Measurements from ENCODE around the gene PSMD13. TPM values are rescaled to one million over a fixed set of nuclear protein-coding genes. Genes with fewer than 3 reads are reported as not detected.

The PSMD13 gene
- total RNA-seq, 2 donors from 2014 or later = 75.3 to 80.3 TPM

- DNase-seq (ENCODE audit: low spot score) = no peak
- no peak overlapping the region for H3K4me3 ChIP-seq
- H3K4me1 ChIP-seq = peaks cover 0 to 7% of the 10 kb centered on the region in 2 donors
- peaks cover 0 to 9% of the 10 kb centered on the region in 2 donors for H3K27me3 ChIP-seq
- no peaks in the 10 kb centered on the region for H3K9me3 ChIP-seq
- no peak for TF ChIP-seq CTCF (IDR thresholded peaks at IDR 0.05)
- no peaks in the 10 kb centered on the region for H3K36me3 ChIP-seq
- H3K27ac ChIP-seq = no peak overlapping the region
Measured at GRCh38 chr11:295351-296170, 58.8 kb downstream of the PSMD13 start.

GRCh38 chr11:296171-297050 is 59.6 kb downstream of the PSMD13 start:
- Histone ChIP-seq H3K4me3 (no peak overlapping the region), H3K27ac (no peak overlapping the region), H3K4me1 (peaks cover 0 to 7% of the 10 kb centered on the region in 2 donors), H3K36me3 (no peaks in the 10 kb centered on the region), H3K27me3 (peaks cover 0 to 9% of the 10 kb centered on the region in 2 donors), H3K9me3 (no peaks in the 10 kb centered on the region)
- DNase-seq (ENCODE audit: low spot score) = no peak
- no peak for TF ChIP-seq CTCF (IDR thresholded peaks at IDR 0.05)

GRCh38 chr11:297051-297585 is 60.3 kb downstream of the PSMD13 start:
- no peak for DNase-seq (ENCODE audit: low spot score)
- no peaks in the 10 kb centered on the region for H3K36me3 ChIP-seq
- no peak overlapping the region for H3K4me3 ChIP-seq
- peaks cover 0 to 9% of the 10 kb centered on the region in 2 donors for H3K27me3 ChIP-seq
- H3K27ac ChIP-seq = no peak overlapping the region
- no peaks in the 10 kb centered on the region for H3K9me3 ChIP-seq
- peaks cover 0 to 7% of the 10 kb centered on the region in 2 donors for H3K4me1 ChIP-seq
- TF ChIP-seq CTCF (IDR thresholded peaks at IDR 0.05) = no peak

GRCh38 chr11:297586-298405 is 61.0 kb downstream of the PSMD13 start:
- Histone ChIP-seq H3K27me3 (peaks cover 0 to 9% of the 10 kb centered on the region in 2 donors), H3K9me3 (no peaks in the 10 kb centered on the region), H3K4me3 (no peak overlapping the region), H3K27ac (no peak overlapping the region), H3K36me3 (no peaks in the 10 kb centered on the region), H3K4me1 (peaks cover 0 to 7% of the 10 kb centered on the region in 2 donors)
- no peak for DNase-seq (ENCODE audit: low spot score)
- no peak for TF ChIP-seq CTCF (IDR thresholded peaks at IDR 0.05)

- TF ChIP-seq CTCF (IDR thresholded peaks at IDR 0.05) = no peak
- H3K36me3 ChIP-seq = no peaks in the 10 kb centered on the region
- no peak overlapping the region for H3K27ac ChIP-seq
- H3K27me3 ChIP-seq = peaks cover 0 to 9% of the 10 kb centered on the region in 2 donors
- DNase-seq (ENCODE audit: low spot score) = no peak
- H3K9me3 ChIP-seq = no peaks in the 10 kb centered on the region
- no peak overlapping the region for H3K4me3 ChIP-seq
- H3K4me1 ChIP-seq = peaks cover 0 to 7% of the 10 kb centered on the region in 2 donors
Measured at GRCh38 chr11:298406-299065, 61.8 kb downstream of the PSMD13 start.

Measured in right atrium auricular region (tissue), 2 donors.